Caco-2 (cell line): Measurements from ENCODE around the gene OVCA2. TPM values are rescaled to one million over a fixed set of nuclear protein-coding genes. Genes with fewer than 3 reads are reported as not detected.

Experiments
- BruUV-seq: library from RNA; stranded (reverse); fragments of 400-500 nt; replicated peaks from 2 replicates; lab custom pipeline; 2021; lab: Mats Ljungman, UMichigan
- CTCF ChIA-PET: fragments of 300-600 bp; sonication (Branson Sonifier 250); formaldehyde crosslinking; loops from one replicate; lab custom pipeline; 2022; ENCODE audit warnings: antibody characterized with exemption; lab: Charles Lee
- POLR2A ChIA-PET: fragments of 300-600 bp; sonication (Branson Sonifier 250); formaldehyde crosslinking; loops from one replicate; lab custom pipeline; 2022; ENCODE audit warnings: antibody characterized with exemption; lab: Charles Lee
- DNase-seq, 2 experiments: peaks; one replicate each; pipeline versions ENCODE4 v3.0.0 to v3.0.0-alpha.2; 2020 to 2022
- H3K27me3 ChIP-seq: replicated peaks from 2 replicates; pipeline ENCODE4 v1.6.0; 2011; ENCODE audit warnings: low read length; ENCODE audit not compliant: control insufficient read depth, insufficient read depth
- H3K36me3 ChIP-seq: 2 replicates; pipeline ENCODE4 v1.5.1; 2011; ENCODE audit warnings: low read length; ENCODE audit not compliant: control insufficient read depth, insufficient read depth
- H3K4me1 ChIP-seq: fragments of 250-450 bp; sonication (Bioruptor Pico); 2 replicates; pipeline ENCODE4 v1.5.1; 2020; ENCODE audit warnings: mild to moderate bottlenecking
- H3K4me3 ChIP-seq: 2 replicates; pipeline ENCODE4 v1.5.1; 2011; ENCODE audit warnings: low read depth, mild to moderate bottlenecking, control low read depth, low read length
- H3K9me3 ChIP-seq: fragments of 250-450 bp; sonication (Bioruptor Pico); 2 replicates; pipeline ENCODE4 v1.5.1; 2020; ENCODE audit warnings: mild to moderate bottlenecking, moderate library complexity
- H3K27ac Mint-ChIP-seq: one replicate; pipeline ENCODE4 v1.8.0; 2022; ENCODE audit warnings: mixed read lengths; ENCODE audit not compliant: unreplicated experiment
- H3K27me3 Mint-ChIP-seq: one replicate; pipeline ENCODE4 v1.8.0; 2022; ENCODE audit warnings: mixed read lengths; ENCODE audit not compliant: insufficient read depth, unreplicated experiment
- H3K36me3 Mint-ChIP-seq: one replicate; pipeline ENCODE4 v1.8.0; 2022; ENCODE audit warnings: mild to moderate bottlenecking, mixed read lengths; ENCODE audit not compliant: insufficient read depth, unreplicated experiment
- H3K4me1 Mint-ChIP-seq: one replicate; pipeline ENCODE4 v1.8.0; 2022; ENCODE audit warnings: low read depth, mixed read lengths; ENCODE audit not compliant: unreplicated experiment
- H3K4me3 Mint-ChIP-seq: one replicate; pipeline ENCODE4 v1.8.0; 2022; ENCODE audit warnings: mild to moderate bottlenecking, moderate library complexity, mixed read lengths; ENCODE audit not compliant: unreplicated experiment
- H3K9me3 Mint-ChIP-seq: one replicate; pipeline ENCODE4 v1.8.0; 2022; ENCODE audit warnings: mixed read lengths; ENCODE audit not compliant: unreplicated experiment
- intact Hi-C: fragments of 100-400 bp; cut with micrococcal nuclease; formaldehyde crosslinking; loops from one replicate; pipeline ENCODE4 v1.10.0; 2022; ENCODE audit not compliant: unreplicated experiment
- total RNA-seq: library from RNA; stranded (reverse); gene quantifications from 2 replicates; pipeline ENCODE4 v1.2.3, GENCODE V29; 2022
- TF ChIP-seq, protein P1 (sequence below), 2 experiments: fragments of 200-600 bp in 1 of 2; IDR thresholded peaks; 1 replicate in 1 of 2; 2 replicates in 1 of 2; pipeline versions ENCODE4 v1.5.1 to v1.8.0; 2011 to 2022; ENCODE audit warnings: antibody characterized with exemption in 1 of 2, control low read depth in 1 of 2, inconsistent platforms in 1 of 2, low read depth in 1 of 2, low read length in 1 of 2, mild to moderate bottlenecking in 1 of 2, moderate library complexity in 1 of 2; ENCODE audit not compliant: insufficient read depth in 1 of 2, severe bottlenecking in 1 of 2, unreplicated experiment in 1 of 2

The OVCA2 gene
- total RNA-seq, 1 experiment from 2014 or later: 39.3 TPM

DNA sequence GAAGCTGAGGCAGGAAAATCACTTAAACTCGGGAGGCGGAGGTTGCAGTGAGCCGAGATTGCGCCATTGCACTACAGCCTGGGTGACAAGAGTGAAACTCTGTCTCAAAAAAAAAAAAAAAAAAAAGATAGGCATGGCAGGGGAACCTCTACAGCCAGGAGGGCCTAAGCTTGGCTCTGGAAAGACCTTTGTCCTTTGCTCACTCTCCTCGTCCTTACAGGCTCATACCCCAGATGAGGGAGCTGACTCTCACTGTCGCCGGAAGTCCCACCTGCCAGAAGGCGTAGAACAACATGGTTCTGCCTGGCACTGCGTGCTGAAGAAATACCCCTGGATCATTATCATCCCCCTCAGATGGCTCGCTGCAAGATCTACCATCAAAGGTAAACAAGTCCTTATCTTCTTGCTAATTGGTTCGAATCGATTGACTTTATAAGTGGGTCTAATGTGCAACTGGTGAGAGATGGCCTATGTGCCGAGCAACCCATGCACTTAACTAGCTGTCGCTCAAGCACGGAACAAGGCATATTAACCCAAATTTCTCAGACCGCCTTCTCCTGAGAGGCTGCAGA, 46.4 kb upstream of the OVCA2 start:
- TF ChIP-seq, protein P1, sequence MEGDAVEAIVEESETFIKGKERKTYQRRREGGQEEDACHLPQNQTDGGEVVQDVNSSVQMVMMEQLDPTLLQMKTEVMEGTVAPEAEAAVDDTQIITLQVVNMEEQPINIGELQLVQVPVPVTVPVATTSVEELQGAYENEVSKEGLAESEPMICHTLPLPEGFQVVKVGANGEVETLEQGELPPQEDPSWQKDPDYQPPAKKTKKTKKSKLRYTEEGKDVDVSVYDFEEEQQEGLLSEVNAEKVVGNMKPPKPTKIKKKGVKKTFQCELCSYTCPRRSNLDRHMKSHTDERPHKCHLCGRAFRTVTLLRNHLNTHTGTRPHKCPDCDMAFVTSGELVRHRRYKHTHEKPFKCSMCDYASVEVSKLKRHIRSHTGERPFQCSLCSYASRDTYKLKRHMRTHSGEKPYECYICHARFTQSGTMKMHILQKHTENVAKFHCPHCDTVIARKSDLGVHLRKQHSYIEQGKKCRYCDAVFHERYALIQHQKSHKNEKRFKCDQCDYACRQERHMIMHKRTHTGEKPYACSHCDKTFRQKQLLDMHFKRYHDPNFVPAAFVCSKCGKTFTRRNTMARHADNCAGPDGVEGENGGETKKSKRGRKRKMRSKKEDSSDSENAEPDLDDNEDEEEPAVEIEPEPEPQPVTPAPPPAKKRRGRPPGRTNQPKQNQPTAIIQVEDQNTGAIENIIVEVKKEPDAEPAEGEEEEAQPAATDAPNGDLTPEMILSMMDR (IDR thresholded peaks at IDR 0.05; ENCODE audit: insufficient read depth in 1 of 2, low read depth in 1 of 2, low read length in 1 of 2, severe bottlenecking in 1 of 2, unreplicated experiment in 1 of 2): no peak
- no peaks in the 10 kb centered on the region for H3K27me3 Mint-ChIP-seq
- peak overlapping the region; percentile 68 for H3K4me3 Mint-ChIP-seq
- no peak overlapping the region; the same call in 1 of the 2 replicates for H3K4me3 ChIP-seq
- ChIA-PET POLR2A (no interaction called here), CTCF (interaction anchor here (0.9 to 2.1 kb wide), 3 partner anchors 19 to 87 kb away, joined by 3 to 13 read pairs (median 3); partner anchors contain the start of gene RTN4RL1)
- no TSS peak for BruUV-seq
- no peaks in the 10 kb centered on the region for H3K36me3 ChIP-seq
- no peaks in the 10 kb centered on the region for H3K9me3 Mint-ChIP-seq
- H3K4me1 ChIP-seq: peaks cover 59% of the 10 kb centered on the region
- H3K9me3 ChIP-seq: no peaks in the 10 kb centered on the region
- intact Hi-C loops: no loop called here
- peaks cover 5% of the 10 kb centered on the region for H3K36me3 Mint-ChIP-seq
- peak overlapping the region; percentile 79 for H3K27ac Mint-ChIP-seq
- H3K27me3 ChIP-seq: no peaks in the 10 kb centered on the region
- DNase-seq: peak; percentile 53 to 72
- H3K4me1 Mint-ChIP-seq: peaks cover 33% of the 10 kb centered on the region

DNA sequence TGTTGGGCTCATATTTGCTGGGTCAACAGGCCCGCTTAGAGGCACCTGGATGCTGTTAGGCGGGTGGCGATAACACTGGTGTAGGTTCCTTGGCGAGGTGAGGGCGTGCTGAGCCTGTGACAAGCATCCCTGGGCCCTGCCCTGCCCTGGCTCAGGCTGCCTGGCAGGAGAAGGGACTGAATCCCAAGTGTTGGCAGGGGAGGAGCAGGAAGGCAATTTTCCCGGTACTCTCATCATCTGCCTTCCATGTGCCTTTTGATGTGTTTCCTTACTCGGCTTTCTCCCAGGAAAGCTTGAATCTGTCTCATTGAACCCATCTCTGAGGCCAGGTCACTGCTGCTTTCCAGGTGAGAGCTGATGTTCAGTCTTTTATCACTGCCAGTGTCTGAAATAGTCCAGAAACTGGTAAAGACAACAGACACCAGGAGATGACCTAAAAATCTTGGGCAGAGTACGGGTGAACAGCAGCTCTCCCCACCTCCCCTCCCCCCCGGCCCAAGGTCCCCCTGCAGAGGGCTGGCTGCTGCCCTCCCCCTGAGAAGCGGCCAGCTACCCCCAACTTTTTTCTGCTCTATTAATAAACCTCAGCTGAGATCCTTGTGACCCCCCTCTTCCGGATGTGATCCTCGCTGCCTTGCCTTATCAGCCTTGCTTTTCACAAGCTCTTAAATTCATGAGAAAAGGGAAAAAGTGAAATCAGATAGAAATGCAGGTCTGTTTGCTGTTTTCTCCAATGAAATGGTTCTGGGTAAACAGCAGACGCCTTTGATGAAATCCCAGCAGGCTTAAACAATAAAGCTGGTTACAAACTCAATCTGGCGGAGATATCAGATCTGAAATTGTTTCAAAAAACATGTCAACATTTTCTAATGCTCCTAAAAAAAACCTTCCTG, 45.7 kb upstream of the OVCA2 start:
- Mint-ChIP-seq H3K27ac (peak overlapping the region; percentile 79), H3K9me3 (no peaks in the 10 kb centered on the region), H3K36me3 (no peaks in the 10 kb centered on the region), H3K4me1 (peaks cover 33% of the 10 kb centered on the region), H3K4me3 (peak overlapping the region; percentile 68), H3K27me3 (no peaks in the 10 kb centered on the region)
- TF ChIP-seq, protein P1 (IDR thresholded peaks at IDR 0.05; ENCODE audit: insufficient read depth in 1 of 2, low read depth in 1 of 2, low read length in 1 of 2, severe bottlenecking in 1 of 2, unreplicated experiment in 1 of 2): no peak
- no peak for DNase-seq
- Histone ChIP-seq H3K9me3 (no peaks in the 10 kb centered on the region), H3K4me3 (no peak overlapping the region; the same call in 1 of the 2 replicates), H3K4me1 (peaks cover 59% of the 10 kb centered on the region), H3K36me3 (no peaks in the 10 kb centered on the region), H3K27me3 (no peaks in the 10 kb centered on the region)
- ChIA-PET CTCF (interaction anchor here (0.7 to 2.1 kb wide), 4 partner anchors 16 to 87 kb away, joined by 3 to 13 read pairs (median 4); partner anchors contain the start of gene RTN4RL1), POLR2A (no interaction called here)
- intact Hi-C loops: no loop called here
- TSS peak; percentile 35 for BruUV-seq

DNA sequence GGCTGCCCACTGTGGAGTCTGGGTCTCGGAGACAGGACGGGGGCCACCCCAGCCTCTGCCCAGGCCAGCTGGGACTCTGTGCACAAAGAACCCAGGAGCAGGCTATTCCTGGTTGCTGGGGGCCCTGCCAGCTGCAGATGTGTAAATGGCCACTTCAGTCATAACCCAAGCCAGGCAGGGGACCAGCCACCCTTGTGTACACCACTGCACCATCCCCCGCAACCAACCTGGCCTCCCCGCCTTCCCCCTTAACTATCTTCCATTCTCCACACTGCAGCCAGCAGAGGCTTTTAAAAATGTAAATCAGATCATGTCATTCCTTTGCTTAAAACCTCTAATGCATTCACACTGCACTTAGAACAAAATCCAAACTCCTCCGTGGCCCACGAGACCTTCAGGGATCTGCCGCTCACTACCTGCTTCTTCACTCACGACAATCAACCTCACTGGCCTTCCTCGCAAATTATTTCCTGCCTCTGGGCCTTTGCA, 45.0 kb upstream of the OVCA2 start:
- Mint-ChIP-seq H3K9me3 (no peaks in the 10 kb centered on the region), H3K27me3 (no peaks in the 10 kb centered on the region), H3K4me1 (peaks cover 33% of the 10 kb centered on the region), H3K27ac (peak overlapping the region; percentile 79), H3K36me3 (no peaks in the 10 kb centered on the region), H3K4me3 (peak overlapping the region; percentile 58)
- no peak for DNase-seq
- BruUV-seq: TSS peak; percentile 91
- Histone ChIP-seq H3K4me3 (no peak overlapping the region), H3K9me3 (no peaks in the 10 kb centered on the region), H3K4me1 (peaks cover 59% of the 10 kb centered on the region), H3K27me3 (no peaks in the 10 kb centered on the region), H3K36me3 (no peaks in the 10 kb centered on the region)
- ChIA-PET POLR2A (no interaction called here), CTCF (interaction anchor here (0.7 to 2.1 kb wide), 2 partner anchors 17 to 29 kb away, joined by 4 to 13 read pairs; partner anchors contain the start of gene RTN4RL1)
- TF ChIP-seq, protein P1 (IDR thresholded peaks at IDR 0.05; ENCODE audit: insufficient read depth in 1 of 2, low read depth in 1 of 2, low read length in 1 of 2, severe bottlenecking in 1 of 2, unreplicated experiment in 1 of 2): no peak
- intact Hi-C loops: no loop called here
